GM23338 (cell line): ENCODE measurements around the gene CAV2.

Source experiments
- CREB1 ChIP-seq: fragments of 250-450 bp; sonication (Bioruptor Pico); IDR thresholded peaks from 2 replicates; pipeline ENCODE4 v1.5.0; 2020; ENCODE audit warnings: low read depth, mild to moderate bottlenecking, moderate library complexity
- EZH2 ChIP-seq: fragments of 200-600 bp; sonication (generic); IDR thresholded peaks from one replicate; pipeline ENCODE4 v1.8.0; 2017; ENCODE audit warnings: antibody characterized with exemption, mild to moderate bottlenecking, low read depth; ENCODE audit not compliant: unreplicated experiment
- EZH2phosphoT487 ChIP-seq: fragments of 200-600 bp; sonication (generic); IDR thresholded peaks from one replicate; pipeline ENCODE4 v1.8.1; 2018; ENCODE audit warnings: antibody characterized with exemption; ENCODE audit not compliant: unreplicated experiment
- NANOG ChIP-seq: IDR thresholded peaks from 2 replicates; pipeline ENCODE4 v1.6.1; 2016; ENCODE audit warnings: antibody characterized with exemption, borderline replicate concordance
- POLR2AphosphoS5 ChIP-seq: IDR thresholded peaks from 2 replicates; pipeline ENCODE4 v1.6.1; 2016; ENCODE audit warnings: antibody characterized with exemption, low read depth
- STAT1 ChIP-seq: IDR thresholded peaks from one replicate; pipeline ENCODE4 v1.6.1; 2016; ENCODE audit warnings: antibody characterized with exemption; ENCODE audit not compliant: unreplicated experiment
- ZNF114 ChIP-seq: fragments of 250-450 bp; sonication (Bioruptor Pico); IDR thresholded peaks from 2 replicates; pipeline ENCODE4 v1.5.0; 2020; ENCODE audit warnings: mild to moderate bottlenecking, moderate library complexity
- ZNF331 ChIP-seq: fragments of 250-450 bp; sonication (Bioruptor Pico); IDR thresholded peaks from 2 replicates; pipeline ENCODE4 v1.5.0; 2020; ENCODE audit warnings: low read depth, mild to moderate bottlenecking, moderate library complexity
- TF ChIP-seq, protein P1 (sequence below), 2 experiments: fragments of 200-600 bp in 1 of 2; sonication (generic) in 1 of 2; conservative IDR thresholded peaks; 2 replicates each; pipeline versions ENCODE4 v1.5.1 to v1.6.1; 2016 to 2017; ENCODE audit warnings: antibody characterized with exemption in 2 of 2, low read depth in 2 of 2, mild to moderate bottlenecking in 2 of 2, moderate library complexity in 1 of 2
- TF ChIP-seq, protein P2 (sequence below): fragments of 250-450 bp; sonication (Bioruptor Pico); IDR thresholded peaks from 2 replicates; pipeline ENCODE4 v1.5.0; 2020; ENCODE audit warnings: mild to moderate bottlenecking, moderate library complexity
- TF ChIP-seq, protein P3 (sequence below): IDR thresholded peaks from 2 replicates; pipeline ENCODE4 v1.6.1; 2016; ENCODE audit warnings: antibody characterized with exemption
- TF ChIP-seq, protein P4 (sequence below): IDR thresholded peaks from one replicate; pipeline ENCODE4 v1.6.1; 2018; ENCODE audit warnings: antibody characterized with exemption; ENCODE audit not compliant: unreplicated experiment

DNA sequence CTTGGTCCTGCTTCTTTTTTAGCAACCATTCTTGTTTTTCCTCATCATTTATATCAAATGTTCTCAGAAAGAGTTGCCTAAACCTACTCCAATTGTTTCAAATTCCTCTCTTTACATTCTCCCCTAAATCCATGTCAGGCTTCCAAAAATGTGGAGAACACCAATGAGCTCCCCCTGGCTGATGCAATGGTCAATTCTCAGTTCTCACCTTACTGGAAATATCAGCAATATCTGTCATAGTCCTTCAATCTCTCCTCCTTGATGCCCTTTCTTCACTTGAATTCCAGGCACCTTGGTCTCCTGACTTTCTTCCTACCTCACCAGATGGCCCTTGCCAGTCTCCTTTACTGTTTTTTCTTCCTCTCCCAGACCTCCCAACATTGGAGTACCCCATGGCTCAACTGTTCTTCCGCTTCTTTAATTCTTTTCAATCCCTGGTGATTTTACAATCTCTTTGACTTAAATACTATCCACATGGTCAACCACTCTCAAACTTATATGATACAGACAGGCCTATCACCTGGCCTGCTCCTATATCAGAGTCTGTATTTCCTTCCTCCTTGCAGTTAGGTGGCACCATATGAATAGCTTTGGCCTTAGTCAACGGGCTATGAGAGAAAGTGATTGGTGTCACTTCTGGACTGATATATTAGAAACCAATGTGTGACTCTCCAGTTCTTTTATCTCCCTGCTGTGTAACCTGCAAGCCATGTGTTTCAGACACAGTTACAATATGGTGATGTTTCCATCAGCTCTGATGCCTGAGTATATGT is 47.4 kb upstream of the CAV2 start:
- TF ChIP-seq, protein P1, sequence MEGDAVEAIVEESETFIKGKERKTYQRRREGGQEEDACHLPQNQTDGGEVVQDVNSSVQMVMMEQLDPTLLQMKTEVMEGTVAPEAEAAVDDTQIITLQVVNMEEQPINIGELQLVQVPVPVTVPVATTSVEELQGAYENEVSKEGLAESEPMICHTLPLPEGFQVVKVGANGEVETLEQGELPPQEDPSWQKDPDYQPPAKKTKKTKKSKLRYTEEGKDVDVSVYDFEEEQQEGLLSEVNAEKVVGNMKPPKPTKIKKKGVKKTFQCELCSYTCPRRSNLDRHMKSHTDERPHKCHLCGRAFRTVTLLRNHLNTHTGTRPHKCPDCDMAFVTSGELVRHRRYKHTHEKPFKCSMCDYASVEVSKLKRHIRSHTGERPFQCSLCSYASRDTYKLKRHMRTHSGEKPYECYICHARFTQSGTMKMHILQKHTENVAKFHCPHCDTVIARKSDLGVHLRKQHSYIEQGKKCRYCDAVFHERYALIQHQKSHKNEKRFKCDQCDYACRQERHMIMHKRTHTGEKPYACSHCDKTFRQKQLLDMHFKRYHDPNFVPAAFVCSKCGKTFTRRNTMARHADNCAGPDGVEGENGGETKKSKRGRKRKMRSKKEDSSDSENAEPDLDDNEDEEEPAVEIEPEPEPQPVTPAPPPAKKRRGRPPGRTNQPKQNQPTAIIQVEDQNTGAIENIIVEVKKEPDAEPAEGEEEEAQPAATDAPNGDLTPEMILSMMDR (conservative IDR thresholded peaks at IDR 0.05; ENCODE audit: low read depth in 2 of 2) = peak; percentile 34 to 52
- TF ChIP-seq EZH2phosphoT487 (no peak), STAT1 (no peak), ZNF114 (CRISPR knock-in tag) (no peak), POLR2AphosphoS5 (no peak), ZNF331 (no peak), EZH2 (no peak), NANOG (no peak), CREB1 (no peak)
- TF ChIP-seq, protein P2, sequence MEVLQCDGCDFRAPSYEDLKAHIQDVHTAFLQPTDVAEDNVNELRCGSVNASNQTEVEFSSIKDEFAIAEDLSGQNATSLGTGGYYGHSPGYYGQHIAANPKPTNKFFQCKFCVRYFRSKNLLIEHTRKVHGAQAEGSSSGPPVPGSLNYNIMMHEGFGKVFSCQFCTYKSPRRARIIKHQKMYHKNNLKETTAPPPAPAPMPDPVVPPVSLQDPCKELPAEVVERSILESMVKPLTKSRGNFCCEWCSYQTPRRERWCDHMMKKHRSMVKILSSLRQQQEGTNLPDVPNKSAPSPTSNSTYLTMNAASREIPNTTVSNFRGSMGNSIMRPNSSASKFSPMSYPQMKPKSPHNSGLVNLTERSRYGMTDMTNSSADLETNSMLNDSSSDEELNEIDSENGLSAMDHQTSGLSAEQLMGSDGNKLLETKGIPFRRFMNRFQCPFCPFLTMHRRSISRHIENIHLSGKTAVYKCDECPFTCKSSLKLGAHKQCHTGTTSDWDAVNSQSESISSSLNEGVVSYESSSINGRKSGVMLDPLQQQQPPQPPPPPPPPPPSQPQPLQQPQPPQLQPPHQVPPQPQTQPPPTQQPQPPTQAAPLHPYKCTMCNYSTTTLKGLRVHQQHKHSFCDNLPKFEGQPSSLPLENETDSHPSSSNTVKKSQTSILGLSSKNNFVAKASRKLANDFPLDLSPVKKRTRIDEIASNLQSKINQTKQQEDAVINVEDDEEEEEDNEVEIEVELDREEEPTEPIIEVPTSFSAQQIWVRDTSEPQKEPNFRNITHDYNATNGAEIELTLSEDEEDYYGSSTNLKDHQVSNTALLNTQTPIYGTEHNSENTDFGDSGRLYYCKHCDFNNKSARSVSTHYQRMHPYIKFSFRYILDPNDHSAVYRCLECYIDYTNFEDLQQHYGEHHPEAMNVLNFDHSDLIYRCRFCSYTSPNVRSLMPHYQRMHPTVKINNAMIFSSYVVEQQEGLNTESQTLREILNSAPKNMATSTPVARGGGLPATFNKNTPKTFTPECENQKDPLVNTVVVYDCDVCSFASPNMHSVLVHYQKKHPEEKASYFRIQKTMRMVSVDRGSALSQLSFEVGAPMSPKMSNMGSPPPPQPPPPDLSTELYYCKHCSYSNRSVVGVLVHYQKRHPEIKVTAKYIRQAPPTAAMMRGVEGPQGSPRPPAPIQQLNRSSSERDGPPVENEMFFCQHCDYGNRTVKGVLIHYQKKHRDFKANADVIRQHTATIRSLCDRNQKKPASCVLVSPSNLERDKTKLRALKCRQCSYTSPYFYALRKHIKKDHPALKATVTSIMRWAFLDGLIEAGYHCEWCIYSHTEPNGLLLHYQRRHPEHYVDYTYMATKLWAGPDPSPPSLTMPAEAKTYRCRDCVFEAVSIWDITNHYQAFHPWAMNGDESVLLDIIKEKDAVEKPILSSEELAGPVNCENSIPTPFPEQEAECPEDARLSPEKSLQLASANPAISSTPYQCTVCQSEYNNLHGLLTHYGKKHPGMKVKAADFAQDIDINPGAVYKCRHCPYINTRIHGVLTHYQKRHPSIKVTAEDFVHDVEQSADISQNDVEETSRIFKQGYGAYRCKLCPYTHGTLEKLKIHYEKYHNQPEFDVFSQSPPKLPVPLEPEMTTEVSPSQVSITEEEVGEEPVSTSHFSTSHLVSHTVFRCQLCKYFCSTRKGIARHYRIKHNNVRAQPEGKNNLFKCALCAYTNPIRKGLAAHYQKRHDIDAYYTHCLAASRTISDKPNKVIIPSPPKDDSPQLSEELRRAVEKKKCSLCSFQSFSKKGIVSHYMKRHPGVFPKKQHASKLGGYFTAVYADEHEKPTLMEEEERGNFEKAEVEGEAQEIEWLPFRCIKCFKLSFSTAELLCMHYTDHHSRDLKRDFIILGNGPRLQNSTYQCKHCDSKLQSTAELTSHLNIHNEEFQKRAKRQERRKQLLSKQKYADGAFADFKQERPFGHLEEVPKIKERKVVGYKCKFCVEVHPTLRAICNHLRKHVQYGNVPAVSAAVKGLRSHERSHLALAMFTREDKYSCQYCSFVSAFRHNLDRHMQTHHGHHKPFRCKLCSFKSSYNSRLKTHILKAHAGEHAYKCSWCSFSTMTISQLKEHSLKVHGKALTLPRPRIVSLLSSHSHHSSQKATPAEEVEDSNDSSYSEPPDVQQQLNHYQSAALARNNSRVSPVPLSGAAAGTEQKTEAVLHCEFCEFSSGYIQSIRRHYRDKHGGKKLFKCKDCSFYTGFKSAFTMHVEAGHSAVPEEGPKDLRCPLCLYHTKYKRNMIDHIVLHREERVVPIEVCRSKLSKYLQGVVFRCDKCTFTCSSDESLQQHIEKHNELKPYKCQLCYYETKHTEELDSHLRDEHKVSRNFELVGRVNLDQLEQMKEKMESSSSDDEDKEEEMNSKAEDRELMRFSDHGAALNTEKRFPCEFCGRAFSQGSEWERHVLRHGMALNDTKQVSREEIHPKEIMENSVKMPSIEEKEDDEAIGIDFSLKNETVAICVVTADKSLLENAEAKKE (CRISPR knock-in tag) = no peak
- TF ChIP-seq, protein P3, sequence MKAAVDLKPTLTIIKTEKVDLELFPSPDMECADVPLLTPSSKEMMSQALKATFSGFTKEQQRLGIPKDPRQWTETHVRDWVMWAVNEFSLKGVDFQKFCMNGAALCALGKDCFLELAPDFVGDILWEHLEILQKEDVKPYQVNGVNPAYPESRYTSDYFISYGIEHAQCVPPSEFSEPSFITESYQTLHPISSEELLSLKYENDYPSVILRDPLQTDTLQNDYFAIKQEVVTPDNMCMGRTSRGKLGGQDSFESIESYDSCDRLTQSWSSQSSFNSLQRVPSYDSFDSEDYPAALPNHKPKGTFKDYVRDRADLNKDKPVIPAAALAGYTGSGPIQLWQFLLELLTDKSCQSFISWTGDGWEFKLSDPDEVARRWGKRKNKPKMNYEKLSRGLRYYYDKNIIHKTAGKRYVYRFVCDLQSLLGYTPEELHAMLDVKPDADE = no peak
- TF ChIP-seq, protein P4, sequence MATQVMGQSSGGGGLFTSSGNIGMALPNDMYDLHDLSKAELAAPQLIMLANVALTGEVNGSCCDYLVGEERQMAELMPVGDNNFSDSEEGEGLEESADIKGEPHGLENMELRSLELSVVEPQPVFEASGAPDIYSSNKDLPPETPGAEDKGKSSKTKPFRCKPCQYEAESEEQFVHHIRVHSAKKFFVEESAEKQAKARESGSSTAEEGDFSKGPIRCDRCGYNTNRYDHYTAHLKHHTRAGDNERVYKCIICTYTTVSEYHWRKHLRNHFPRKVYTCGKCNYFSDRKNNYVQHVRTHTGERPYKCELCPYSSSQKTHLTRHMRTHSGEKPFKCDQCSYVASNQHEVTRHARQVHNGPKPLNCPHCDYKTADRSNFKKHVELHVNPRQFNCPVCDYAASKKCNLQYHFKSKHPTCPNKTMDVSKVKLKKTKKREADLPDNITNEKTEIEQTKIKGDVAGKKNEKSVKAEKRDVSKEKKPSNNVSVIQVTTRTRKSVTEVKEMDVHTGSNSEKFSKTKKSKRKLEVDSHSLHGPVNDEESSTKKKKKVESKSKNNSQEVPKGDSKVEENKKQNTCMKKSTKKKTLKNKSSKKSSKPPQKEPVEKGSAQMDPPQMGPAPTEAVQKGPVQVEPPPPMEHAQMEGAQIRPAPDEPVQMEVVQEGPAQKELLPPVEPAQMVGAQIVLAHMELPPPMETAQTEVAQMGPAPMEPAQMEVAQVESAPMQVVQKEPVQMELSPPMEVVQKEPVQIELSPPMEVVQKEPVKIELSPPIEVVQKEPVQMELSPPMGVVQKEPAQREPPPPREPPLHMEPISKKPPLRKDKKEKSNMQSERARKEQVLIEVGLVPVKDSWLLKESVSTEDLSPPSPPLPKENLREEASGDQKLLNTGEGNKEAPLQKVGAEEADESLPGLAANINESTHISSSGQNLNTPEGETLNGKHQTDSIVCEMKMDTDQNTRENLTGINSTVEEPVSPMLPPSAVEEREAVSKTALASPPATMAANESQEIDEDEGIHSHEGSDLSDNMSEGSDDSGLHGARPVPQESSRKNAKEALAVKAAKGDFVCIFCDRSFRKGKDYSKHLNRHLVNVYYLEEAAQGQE = no peak
